Stimulated activated memory B cell treated with anti-CD40 and anti-IgM and Interleukin-4, amounts not matched to agents 10 μg/mL and 1 μg/mL and 100 μg/mL, for 72 hours (primary cell): ENCODE measurements around the gene CDC34.

Experiments
- ATAC-seq: fragments of 150-1000 bp; cut with Tn5 transposase; 2 replicates; pipeline ENCODE4 v1.10.0; 2021
- H3K27ac Mint-ChIP-seq: one replicate; pipeline ENCODE4 v1.8.0; 2022; ENCODE audit warnings: mild to moderate bottlenecking, mixed read lengths
- H3K27me3 Mint-ChIP-seq: one replicate; pipeline ENCODE4 v1.8.0; 2022; ENCODE audit warnings: mixed read lengths
- H3K36me3 Mint-ChIP-seq: one replicate; pipeline ENCODE4 v1.8.0; 2022; ENCODE audit warnings: mixed read lengths
- H3K4me1 Mint-ChIP-seq: one replicate; pipeline ENCODE4 v1.8.0; 2022; ENCODE audit warnings: mixed read lengths
- H3K4me3 Mint-ChIP-seq: one replicate; pipeline ENCODE4 v1.8.0; 2022; ENCODE audit warnings: mild to moderate bottlenecking, moderate library complexity, mixed read lengths
- H3K9me3 Mint-ChIP-seq: one replicate; pipeline ENCODE4 v1.8.0; 2022; ENCODE audit warnings: mixed read lengths

CDC34 gene

GRCh38 chr19:508204-509150 lies 23.1 kb upstream of the CDC34 start:
- Mint-ChIP-seq H3K4me1 (peaks cover 41% of the 10 kb centered on the region), H3K4me3 (peak overlapping the region; percentile 94), H3K9me3 (no peaks in the 10 kb centered on the region), H3K27ac (peak overlapping the region; percentile 97), H3K27me3 (no peaks in the 10 kb centered on the region), H3K36me3 (peaks cover 14% of the 10 kb centered on the region)
- ATAC-seq, result no peak

DNA sequence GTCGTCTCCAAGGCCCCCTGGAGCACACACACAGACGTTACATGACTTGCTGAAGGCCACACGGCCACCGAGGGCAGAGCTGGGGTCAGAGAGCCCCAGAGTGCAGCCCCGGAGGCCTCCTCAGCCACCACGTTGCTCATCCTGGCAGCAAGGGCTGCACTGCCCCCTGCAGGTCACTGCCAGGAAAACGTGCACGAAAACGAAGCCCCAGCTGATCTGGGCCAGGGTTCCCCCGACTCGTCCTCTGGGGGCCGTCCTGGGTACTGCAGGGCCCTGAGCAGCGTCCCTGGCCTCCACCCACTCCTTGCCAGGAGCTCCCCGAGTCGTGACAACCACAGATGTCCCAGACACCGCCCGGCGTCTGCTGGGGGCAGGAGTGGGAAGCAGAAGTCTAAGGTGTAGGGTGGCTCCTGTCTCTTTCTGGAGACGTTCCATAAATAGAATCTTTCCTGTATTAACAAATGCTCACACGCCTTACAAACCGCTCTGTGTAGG lies 20.9 kb upstream of the CDC34 start:
- H3K36me3 Mint-ChIP-seq, result peaks cover 14% of the 10 kb centered on the region
- no peaks in the 10 kb centered on the region for H3K9me3 Mint-ChIP-seq
- peak; percentile 54 for ATAC-seq
- H3K27ac Mint-ChIP-seq, result peak overlapping the region; percentile 96
- peaks cover 41% of the 10 kb centered on the region for H3K4me1 Mint-ChIP-seq
- peak overlapping the region; percentile 85 for H3K4me3 Mint-ChIP-seq
- H3K27me3 Mint-ChIP-seq, result no peaks in the 10 kb centered on the region

DNA sequence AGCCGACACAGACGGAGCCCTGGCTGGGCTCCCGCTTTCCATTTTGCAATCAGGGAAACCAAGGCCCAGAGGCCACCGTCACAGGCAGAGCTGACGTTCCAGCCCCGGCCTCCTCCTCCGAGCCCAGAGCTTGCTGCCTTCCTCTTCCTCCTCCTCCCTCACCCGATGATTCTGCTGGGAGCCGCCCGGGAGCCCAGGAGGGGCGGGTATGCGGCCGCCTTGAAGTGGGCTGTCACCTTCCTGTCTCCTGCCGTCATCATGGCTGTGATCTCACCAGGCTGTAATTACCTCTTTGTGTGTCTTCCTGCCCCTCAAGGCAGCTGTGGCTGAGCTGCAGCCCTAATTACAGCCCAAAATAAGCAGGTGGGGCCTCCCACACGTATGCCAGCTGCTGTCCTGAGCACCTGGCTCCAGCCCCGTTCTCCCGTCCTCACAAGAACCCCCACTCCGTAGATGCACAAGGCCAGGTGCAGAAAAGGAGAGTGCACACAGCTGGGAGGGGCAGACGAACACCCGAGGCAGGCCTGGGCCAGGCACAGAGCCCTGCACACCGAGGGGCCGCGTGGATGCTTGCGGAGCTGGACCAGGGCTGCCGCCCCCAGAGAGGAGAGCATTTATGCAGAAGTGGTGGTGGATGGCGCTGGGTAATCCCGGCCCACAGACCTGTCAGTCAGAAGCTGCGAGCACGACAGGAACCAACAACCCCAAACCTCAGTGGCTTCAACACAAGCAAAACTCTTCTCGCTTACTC lies 20.3 kb upstream of the CDC34 start:
- ATAC-seq, result peak; percentile 49
- Mint-ChIP-seq H3K9me3 (no peaks in the 10 kb centered on the region), H3K4me3 (peak overlapping the region; percentile 85), H3K36me3 (peaks cover 14% of the 10 kb centered on the region), H3K27ac (peak overlapping the region; percentile 96), H3K27me3 (no peaks in the 10 kb centered on the region), H3K4me1 (peaks cover 39% of the 10 kb centered on the region)

DNA sequence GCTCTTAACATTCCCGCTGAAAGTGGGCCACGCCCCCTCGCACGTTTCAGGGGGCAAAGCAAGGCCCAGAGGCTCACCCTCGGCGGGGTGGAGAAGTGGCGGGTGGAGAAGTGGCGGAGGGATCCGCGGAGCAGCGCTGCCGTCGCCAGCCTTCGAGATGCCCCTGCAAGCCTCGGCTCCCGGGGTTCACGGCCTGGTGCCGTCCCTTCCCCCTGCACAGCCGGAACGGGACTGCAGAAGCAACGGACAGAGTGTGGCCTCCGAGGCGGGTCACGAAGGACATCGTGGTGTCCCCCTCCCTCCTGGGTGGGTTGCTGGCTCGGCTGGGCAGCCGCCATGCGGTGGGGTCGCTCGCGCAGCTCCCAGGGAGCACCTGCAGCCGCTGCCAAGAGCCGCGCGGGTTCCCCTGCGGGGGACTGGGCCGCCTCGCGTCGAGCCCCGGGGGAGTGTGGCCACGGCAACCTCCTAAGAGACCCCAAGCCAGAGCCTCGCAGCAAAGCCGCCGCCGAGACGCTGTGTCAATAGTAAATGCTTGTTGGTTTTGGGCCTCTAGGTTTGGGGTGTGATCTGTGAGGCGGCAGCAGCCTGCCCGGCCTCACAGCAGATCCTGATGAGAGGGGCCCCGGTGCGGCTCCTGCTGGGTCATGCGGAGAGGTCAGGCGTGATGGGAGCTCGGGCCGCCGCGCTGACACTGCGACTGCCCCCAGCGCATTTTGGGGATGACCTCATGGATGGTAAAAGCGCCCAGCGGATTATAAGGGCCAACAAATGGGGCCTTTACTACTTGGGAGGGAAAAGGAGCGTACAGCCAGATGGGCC lies 18.8 kb upstream of the CDC34 start:
- Mint-ChIP-seq H3K27me3 (peaks cover 8% of the 10 kb centered on the region), H3K27ac (no peak overlapping the region), H3K4me1 (peaks cover 42% of the 10 kb centered on the region), H3K4me3 (no peak overlapping the region), H3K9me3 (no peaks in the 10 kb centered on the region), H3K36me3 (peaks cover 14% of the 10 kb centered on the region)
- no peak for ATAC-seq

DNA sequence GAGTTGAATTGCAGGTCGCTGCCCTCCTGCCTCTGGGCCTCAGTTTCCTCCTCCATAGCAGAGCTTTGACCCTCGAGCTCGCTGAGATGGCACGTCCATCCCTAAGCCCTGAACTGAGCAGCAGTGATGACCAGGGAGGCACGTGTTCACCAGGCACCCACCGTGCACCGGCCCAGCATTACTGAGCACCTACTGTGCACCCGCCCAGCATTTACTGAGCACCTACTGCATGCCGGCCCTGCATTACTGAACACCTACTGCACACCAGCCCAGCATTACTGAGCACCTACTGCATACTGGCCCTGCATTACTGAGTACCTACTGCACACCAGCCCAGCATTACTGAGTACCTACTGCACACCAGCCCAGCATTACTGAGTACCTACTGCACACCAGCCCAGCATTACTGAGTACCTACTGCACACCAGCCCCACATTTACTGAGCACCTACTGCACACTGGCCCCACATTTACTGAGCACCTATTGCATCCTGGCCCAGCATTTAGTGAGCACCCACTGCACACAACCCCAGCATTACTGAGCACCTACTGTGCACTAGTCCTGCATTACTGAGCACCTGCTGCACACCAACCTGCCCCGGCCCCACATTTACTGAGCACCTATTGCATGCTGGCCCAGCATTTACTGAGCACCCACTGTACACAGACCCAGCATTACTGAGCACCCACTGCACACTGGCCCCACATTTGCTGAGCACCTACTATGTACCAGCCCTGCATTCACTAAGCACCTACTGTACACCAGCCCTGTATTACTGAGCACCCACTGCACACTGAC lies 18.0 kb upstream of the CDC34 start:
- Mint-ChIP-seq H3K36me3 (peaks cover 6% of the 10 kb centered on the region), H3K27ac (no peak overlapping the region), H3K4me1 (peaks cover 34% of the 10 kb centered on the region)

GRCh38 chr19:514166-514663 lies 17.3 kb upstream of the CDC34 start:
- peaks cover 29% of the 10 kb centered on the region for H3K4me1 Mint-ChIP-seq
- H3K36me3 Mint-ChIP-seq, result no peaks in the 10 kb centered on the region
- no peak overlapping the region for H3K4me3 Mint-ChIP-seq
- no peaks in the 10 kb centered on the region for H3K9me3 Mint-ChIP-seq
- H3K27me3 Mint-ChIP-seq, result peaks cover 8% of the 10 kb centered on the region
- no peak overlapping the region for H3K27ac Mint-ChIP-seq
- ATAC-seq, result no peak

More for the DNA sequence above, 18.0 kb upstream of the CDC34 start:
- no peak for ATAC-seq
- Mint-ChIP-seq H3K27me3 (peaks cover 8% of the 10 kb centered on the region), H3K4me3 (no peak overlapping the region), H3K9me3 (no peaks in the 10 kb centered on the region)

GRCh38 chr19:517721-518597 lies 13.6 kb upstream of the CDC34 start:
- Mint-ChIP-seq H3K27ac (no peak overlapping the region), H3K36me3 (peaks cover 5% of the 10 kb centered on the region), H3K4me3 (no peak overlapping the region), H3K9me3 (no peaks in the 10 kb centered on the region), H3K4me1 (peaks cover 6% of the 10 kb centered on the region), H3K27me3 (peaks cover 8% of the 10 kb centered on the region)
- peak; percentile 50 for ATAC-seq

DNA sequence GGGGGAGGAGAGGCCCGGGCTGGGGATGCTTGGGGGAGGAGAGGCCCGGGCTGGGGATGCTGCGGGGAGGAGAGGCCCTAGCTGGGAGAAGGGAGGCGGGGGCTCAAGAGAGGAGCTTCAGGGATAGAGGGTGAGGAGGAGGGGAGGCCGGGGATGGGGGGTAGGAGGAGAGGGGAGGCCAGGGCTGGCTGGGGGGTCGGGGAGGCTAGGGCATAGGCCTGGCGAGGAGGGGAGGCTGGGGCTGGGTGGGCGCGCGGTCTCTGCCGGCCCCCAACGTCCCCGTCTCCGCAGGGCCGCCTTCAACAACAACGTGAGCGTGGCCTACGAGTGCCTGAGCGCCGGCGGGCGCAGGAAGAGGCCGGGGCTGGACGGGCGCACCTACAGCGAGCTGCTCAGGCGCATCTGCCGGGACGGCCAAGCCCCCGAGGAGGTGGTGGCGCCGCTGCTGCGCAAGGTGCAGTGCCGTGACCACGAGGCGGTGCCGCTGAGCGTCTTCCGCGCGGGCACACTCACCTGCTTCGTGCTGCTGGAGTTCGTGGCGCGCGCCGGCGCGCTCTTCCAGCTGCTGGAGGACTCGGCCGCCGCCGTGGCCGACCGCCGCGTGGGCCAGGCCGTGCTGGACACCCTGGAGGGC lies 12.8 kb upstream of the CDC34 start:
- Mint-ChIP-seq H3K4me3 (no peak overlapping the region), H3K27ac (no peak overlapping the region), H3K4me1 (peaks cover 6% of the 10 kb centered on the region), H3K27me3 (peaks cover 8% of the 10 kb centered on the region), H3K9me3 (no peaks in the 10 kb centered on the region), H3K36me3 (peaks cover 5% of the 10 kb centered on the region)
- ATAC-seq, result peak; percentile 69

DNA sequence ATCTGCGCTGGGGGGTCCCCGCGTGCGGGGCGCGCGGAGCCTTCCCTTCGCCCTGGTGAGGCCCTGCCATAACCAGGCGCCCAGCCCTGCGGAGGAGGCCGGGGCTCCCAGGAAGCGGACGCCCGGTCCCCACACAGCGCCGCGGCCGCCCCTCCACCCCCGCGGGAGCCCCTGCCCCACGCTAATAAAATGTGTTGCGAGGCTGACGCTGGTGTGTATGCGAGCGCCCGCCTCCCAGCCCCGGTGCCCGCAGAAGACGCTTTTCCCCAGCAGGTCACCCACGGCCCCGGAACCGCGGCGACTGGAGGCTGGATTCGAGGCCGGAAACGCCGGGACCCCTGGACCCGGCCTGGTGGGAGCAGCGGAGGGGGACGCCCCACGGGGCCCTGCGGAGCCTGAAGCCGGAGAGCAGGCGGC lies 12.1 kb upstream of the CDC34 start:
- Mint-ChIP-seq H3K4me3 (no peak overlapping the region), H3K36me3 (peaks cover 5% of the 10 kb centered on the region), H3K4me1 (peaks cover 6% of the 10 kb centered on the region), H3K27ac (no peak overlapping the region), H3K27me3 (peaks cover 8% of the 10 kb centered on the region), H3K9me3 (no peaks in the 10 kb centered on the region)
- ATAC-seq, result peak; percentile 59

DNA sequence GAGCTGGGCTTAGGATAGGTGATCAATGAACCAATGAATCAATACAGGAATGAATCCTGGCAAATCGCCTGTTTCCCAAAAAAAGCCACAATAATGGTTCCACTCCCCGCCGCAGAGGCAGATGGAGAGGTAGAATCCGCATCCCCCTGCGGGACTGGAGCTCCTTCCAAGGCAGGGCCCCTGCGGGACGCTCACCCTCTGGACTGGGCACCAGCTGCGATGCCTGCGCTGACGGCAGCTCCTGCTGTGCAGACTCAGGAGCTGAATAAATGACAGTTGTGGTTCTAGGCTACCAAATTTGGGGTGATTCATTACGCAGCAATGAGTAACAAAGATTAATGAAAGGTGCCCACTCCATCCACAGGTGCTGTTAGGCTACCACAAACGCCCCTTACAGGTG lies 8.8 kb upstream of the CDC34 start:
- Mint-ChIP-seq H3K36me3 (peaks cover 5% of the 10 kb centered on the region), H3K4me1 (no peaks in the 10 kb centered on the region), H3K27ac (no peak overlapping the region), H3K27me3 (peaks cover 11% of the 10 kb centered on the region), H3K4me3 (no peak overlapping the region), H3K9me3 (no peaks in the 10 kb centered on the region)
- ATAC-seq, result no peak

- Mint-ChIP-seq H3K4me3 (no peak overlapping the region), H3K36me3 (peaks cover 5% of the 10 kb centered on the region), H3K4me1 (no peaks in the 10 kb centered on the region), H3K9me3 (no peaks in the 10 kb centered on the region), H3K27me3 (peaks cover 11% of the 10 kb centered on the region), H3K27ac (no peak overlapping the region)
- peak; percentile 45 for ATAC-seq
Observed at GRCh38 chr19:524062-524674, 7.4 kb upstream of the CDC34 start.

GRCh38 chr19:525029-525428 lies 6.5 kb upstream of the CDC34 start:
- Mint-ChIP-seq H3K27me3 (peaks cover 11% of the 10 kb centered on the region), H3K27ac (no peak overlapping the region), H3K36me3 (peaks cover 5% of the 10 kb centered on the region), H3K9me3 (no peaks in the 10 kb centered on the region), H3K4me3 (no peak overlapping the region), H3K4me1 (no peaks in the 10 kb centered on the region)
- ATAC-seq, result no peak
